Measurements from ENCODE around the gene SPINK8.
"Not testable (repeated sequence)": the region's sequence is repeated elsewhere in the genome, so short reads cannot be mapped to it uniquely, and the experiment has no call there.

SPINK8 gene

DNA sequence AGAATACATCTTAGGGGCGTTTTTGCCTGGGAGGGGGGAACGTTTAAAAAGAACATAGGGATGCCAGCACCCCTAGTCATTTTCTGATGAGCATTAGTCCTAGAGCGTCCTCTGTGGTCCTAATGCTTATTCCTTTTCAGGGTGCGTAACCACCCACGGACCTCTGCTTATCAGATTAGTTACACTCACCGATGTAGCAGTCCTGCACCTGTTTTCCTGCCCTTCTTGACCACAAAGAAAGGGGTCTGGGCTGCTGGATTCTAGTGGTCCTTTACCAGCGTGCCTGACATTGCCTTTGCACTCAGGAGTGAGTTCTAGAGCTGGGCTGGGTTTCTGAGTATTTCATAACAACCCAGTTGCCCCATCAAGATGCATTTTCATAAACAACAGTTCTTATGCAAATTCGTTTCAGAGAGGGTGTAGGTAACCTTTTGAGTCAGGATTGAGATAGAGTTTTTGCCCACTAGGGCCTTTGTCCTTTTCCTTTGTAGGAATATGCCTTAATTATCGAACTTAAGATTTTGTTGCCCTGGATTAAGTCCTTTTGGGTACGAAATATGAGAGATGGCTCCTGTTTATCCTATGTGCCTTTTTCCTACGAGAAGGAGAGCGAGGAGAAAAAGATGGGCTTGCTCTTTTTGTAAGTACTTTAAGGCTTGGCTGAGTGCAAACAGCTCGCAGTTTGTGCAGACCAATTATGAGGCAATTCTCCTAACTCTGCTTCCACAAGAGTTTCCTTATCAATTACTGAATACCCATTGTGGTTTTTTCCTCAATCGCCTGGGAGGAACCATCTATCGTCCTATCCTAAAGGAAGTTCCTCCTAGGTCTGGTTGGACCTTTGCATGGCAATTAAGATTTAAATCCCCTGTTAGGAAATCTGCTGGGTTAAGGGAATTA, at the start of gene SPINK8:
TSS of gene SPINK8 (minus strand) at position 316 of the 900 bp plus-strand sequence. CDS start 5,320 bp downstream, outside the sequence.
- not testable (repeated sequence) for DNase-seq

- no peak for DNase-seq
Observed at GRCh38 chr3:48372862-48373435, 39.5 kb upstream of the SPINK8 start.

- DNase-seq = no peak
Observed at GRCh38 chr3:48372377-48372770, 38.9 kb upstream of the SPINK8 start.

- DNase-seq = no peak
Observed at GRCh38 chr3:48371651-48372376, 38.4 kb upstream of the SPINK8 start, which contains the start of gene FBXW12. TSS of gene FBXW12 (plus strand) at chr3:48372219. CDS start at chr3:48372768, 549 bp downstream.

GRCh38 chr3:48370333-48370713, 36.9 kb upstream of the SPINK8 start:
- no peak for DNase-seq

DNA sequence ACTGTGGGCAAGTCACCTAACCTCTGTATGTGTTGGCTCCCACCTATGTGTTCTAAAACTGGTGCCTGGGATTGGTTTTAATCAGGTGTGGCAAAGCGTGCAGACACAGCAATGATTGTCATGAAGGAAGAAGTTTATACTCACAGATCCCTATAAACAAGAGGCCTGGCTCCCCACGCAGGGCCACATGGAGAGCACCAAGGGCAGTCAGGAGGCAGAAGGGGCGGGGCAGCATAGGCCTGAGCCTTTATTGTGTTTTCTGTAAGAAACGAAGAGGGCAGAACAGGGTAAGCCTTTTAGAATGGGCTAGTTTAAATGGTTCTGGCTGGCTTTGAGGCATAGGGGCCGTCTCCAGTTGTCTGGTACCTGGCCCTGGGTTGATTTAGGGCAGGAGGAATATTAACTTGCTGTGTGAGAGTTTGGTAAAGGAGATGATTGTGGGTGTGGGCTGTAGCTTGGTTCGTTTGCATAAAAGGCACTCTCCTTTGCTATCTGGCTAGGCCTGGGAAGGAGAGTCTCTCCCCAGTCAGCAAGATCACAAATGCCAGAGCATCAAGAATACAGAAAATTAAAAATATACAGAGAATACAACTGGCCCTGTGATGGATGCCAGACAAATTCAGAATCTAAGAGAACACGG, 36.4 kb upstream of the SPINK8 start:
- no peak for DNase-seq

DNA sequence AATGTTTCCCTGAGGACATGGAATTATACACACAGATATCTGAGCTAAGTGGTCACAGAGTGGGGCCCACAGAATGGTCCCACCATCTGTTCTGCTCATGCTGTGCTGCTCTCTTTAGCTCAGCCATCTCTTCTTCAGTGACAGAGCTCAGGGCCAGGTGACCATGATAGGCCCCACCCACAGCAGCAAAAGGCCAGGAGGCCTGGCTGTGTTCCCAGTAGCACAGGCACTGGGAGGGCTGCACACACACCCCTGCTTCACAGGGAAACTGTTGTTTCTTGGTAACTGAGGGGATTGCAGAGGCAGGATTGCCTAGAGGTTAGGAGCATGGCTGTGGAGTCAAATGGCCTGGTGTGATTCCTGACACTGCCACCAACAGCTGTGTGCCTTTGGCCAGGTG, 33.7 kb upstream of the SPINK8 start:
- DNase-seq = no peak

GRCh38 chr3:48364840-48365239, 31.4 kb upstream of the SPINK8 start:
- DNase-seq = no peak

GRCh38 chr3:48361928-48362327, 28.5 kb upstream of the SPINK8 start:
- DNase-seq = no peak

DNA sequence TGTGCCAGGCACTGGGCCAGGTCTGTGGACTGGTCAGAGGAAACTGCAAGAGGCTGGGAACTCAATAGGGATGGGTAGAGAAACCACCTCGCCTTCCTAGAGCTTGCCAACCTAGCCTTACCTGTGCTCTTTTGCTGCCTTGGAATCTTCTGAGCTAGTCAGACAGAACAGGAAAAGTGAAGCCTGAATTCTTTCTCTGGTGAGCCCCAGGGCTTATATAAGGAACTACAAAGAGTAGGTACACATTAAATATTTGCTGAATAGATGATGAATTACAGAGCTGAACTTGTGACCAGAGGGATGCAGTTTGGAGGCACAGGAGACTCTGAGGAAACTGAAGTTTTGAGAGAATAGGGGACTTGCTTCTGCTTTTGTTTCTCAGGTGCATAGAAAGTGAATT, 23.0 kb upstream of the SPINK8 start:
- DNase-seq = no peak

GRCh38 chr3:48353987-48354386, 20.5 kb upstream of the SPINK8 start:
- no peak for DNase-seq

DNA sequence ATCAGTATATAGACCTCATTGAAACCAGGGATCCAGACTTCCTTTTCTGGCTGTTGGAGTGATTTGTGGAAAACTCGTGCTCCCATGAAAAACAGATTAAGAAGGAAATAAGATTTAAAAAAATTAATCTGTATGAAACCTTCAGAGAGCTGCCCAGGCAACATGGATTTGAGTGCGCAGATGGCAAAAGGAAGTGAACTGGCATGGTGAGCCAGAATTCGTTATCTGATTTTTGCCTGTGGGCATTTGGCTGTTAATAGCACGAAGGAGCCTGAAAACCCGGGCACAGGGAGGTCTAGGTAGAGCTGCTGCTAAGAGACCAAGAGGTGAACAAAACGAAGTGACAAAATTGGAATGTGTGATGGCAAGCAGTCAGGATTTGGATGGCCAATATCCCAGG, 19.1 kb upstream of the SPINK8 start:
- DNase-seq = no peak

- DNase-seq = no peak
Observed at GRCh38 chr3:48347500-48347899, 14.0 kb upstream of the SPINK8 start.

DNA sequence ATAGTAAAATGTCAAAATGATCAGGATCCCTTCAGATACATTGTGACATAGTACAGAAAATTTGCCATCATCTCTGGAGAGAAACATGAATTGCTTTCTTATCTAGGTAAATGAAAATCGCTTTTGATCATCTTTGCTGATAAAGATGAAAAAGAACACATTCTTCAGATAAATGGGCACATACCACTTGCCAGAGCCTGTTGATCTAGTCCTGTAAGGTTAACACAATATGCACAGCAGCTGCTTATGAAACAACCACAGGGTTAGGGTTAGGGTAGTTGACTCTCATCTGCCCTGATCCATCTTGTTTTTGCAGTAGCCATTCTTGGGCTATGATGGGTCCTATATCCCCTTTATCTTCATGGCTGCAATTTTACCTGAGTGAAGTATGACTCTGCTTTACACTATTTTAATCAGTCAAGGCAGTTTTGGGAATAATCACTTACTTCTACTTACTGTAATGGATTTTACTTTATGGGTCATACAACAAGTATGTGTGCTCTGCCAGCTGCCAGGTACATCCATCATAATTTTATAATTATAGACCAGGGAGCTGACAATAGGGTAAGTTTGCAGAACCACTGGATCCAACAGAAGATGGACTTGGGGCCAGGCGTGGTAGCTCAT, 12.6 kb upstream of the SPINK8 start:
- DNase-seq = no peak

GRCh38 chr3:48344867-48345507, 11.5 kb upstream of the SPINK8 start:
- no peak for DNase-seq

GRCh38 chr3:48343432-48343831, 10.0 kb upstream of the SPINK8 start:
- DNase-seq = no peak

- no peak for DNase-seq
Observed at GRCh38 chr3:48338635-48339034, 5.2 kb upstream of the SPINK8 start.

- not testable (repeated sequence) for DNase-seq
Observed at GRCh38 chr3:48337536-48337935, 4.1 kb upstream of the SPINK8 start.

DNA sequence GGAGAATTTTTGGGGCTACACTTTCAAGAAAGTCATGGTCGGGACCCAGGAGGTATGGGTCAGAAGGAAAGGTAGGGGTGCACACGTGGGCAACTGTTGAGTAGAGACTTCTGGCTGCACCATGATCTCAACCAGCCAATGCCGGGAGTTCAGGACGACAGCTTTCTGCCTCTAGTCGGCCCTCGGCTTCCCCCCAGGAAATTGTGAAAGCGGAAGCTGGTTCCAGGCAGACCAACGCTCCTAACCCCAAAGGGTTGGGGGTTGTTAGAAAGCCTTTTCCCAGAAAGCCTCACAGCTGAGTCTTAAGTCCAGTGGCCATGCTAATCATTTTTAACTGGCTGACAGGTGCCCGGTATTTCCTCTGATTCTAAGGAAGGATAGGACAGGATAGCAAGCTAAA, 1.8 kb upstream of the SPINK8 start:
- not testable (repeated sequence) for DNase-seq

GRCh38 chr3:48334605-48335004, 1.1 kb upstream of the SPINK8 start:
- no peak for DNase-seq

GRCh38 chr3:48331706-48332435, 1.6 kb downstream of the SPINK8 start:
- not testable (repeated sequence) for DNase-seq

Data from CD4-positive, alpha-beta T cell treated with Interleukin-4 for 1 hour (primary cell).